Putamen (tissue), 1 donor: Measurements from ENCODE around the gene ZNF319.

Source experiments
- DNase-seq: peaks from one replicate; pipeline ENCODE4 v3.0.0-alpha.2; 2016; ENCODE audit warnings: low spot score

Gene ZNF319

DNA sequence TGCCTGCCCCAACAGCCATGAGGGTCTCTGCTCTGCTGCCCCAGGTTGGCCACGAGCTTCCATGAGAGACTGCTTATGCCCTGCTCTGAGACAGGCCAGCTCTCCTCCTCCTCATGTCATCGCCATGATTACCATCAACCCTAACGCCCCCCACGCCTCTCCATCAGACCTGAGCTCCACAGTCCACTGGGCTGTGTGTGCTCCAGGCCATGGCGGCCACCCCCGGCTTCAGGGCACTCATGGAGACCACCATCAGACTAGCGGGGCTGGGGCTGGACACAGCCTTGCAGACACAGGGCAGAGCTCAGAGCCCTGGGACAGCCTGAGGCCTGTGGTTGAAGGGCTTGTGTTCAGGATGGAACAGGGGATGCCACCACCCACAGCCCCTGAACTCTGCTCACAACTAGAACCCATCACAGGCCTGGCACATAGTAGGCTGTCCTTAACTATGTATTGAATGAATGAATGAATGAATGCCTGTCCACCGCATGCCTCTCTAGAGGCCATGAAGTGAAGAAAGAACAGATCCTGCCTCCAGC, 44.1 kb downstream of the ZNF319 start:
- DNase-seq: no peak

DNA sequence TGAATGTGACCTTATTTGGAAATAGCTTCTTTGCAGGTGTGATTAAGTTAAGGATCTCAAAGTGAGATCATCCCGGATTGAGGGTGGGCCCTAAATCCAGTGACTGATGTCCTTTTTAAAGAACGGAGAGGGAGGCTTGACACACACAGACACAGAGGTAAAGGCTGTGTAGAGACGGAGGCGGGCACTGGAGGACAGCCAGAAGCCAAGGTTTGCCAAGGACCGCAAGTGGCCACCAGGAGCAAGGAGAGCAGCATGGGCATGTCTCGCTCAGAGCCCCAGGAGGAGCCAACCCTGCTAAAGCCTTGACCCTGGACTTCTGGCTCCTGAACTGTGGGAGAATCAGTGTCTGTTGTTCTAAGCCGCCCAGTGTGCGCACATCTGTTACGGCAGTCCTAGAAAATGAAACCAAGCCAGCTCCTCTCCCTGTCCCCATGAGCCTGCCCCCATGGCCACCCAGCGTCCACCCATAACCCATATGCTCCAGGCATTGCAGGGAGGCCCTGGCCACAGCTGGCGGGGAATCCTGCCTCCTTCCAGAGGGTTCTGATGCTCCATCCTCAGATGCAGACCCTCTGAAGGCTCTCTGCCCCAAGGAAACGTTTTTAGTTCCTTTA, 44.8 kb downstream of the ZNF319 start:
- no peak for DNase-seq

DNA sequence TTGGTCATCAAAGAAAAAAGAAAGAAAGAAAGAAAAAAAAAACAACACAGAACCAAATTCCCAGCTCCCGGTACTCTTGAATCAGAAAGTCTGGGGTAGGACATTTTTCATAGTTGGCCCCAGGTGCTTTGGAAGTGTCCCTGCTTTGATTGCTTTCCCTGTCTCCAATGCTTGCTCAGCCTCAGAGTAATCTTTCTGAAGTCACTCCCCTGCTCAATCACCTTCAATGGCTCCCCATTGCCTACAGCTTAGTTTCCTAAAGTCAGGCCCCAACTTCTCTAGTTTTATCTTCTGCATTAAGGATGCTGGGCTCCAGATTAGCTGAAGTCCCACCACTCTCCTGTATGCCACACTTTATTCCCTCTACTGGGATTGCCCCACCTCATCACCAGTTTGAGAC, 46.6 kb downstream of the ZNF319 start:
- DNase-seq: no peak

DNA sequence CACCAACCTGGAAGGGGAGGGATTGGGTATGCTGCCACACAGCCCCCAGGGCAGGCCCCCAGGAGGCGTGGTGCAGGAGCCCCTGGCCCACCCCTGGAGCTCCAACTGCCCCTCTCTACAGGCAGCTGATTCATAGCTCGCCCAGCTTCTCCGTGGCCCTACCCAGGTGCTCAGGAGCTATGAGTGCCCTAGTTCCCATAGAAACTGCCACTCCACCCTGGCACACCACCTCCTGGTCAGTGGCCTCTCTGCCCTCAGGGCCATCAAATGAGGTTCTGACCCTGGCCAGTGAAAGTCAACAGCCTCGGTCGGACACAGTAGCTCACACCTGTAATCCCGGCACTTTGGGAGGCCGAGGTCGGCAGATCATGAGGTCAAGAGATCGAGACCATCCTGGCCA, 47.6 kb downstream of the ZNF319 start:
- DNase-seq: no peak

DNA sequence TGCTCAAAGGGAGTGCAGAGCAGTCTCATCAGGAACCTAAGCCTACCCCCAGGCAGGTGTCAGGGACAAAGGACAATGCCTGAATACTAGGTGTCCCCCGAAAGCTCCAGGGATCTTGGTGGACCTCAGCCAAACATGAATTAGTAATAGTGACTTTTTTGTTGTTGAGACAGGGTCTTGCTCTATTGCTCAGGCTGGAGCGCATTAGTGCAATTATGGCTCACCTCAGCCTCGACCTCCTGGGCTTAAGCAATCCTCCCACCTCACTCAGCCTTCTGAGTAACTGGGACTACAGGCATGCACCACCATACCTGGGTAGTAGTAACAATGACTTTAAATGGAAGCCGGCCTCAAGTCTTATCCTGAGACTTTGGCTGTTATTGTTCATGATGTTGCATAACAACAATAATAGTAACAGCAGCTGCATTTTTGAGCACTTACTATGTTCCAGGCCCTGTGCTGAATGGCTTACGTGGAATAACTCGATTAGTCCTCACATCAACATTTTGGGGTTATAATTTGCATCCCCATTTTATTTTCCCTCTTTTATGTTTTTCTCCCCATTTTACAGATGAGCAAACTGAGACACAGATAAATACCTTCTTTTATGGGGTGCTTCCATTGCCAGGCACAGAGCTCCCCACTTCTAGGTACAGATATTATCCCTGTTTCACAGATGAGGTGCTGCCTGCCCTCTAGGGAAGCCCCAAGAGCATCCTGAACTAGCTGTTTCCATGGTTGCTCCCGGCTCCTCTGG, 49.1 kb downstream of the ZNF319 start:
- no peak for DNase-seq

DNA sequence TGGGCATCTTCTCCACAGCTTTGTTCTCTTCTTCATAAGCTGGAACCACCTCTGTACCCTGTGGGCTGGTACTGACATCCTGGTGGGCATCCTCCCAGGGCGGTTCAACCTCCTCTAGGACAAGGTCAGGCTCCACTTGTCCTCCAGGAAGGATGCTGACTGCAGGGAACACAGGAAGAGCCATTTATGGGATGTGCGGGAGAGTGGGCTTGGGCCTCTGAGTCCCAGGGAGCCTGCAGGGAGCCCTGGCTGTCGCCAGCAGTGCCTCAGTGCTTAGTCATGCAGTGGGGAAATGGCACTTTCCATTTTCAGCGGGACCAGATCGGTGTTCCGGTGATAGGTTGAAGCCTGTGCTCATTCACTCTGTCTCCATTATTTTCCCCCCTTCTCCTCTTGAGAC, 50.1 kb downstream of the ZNF319 start:
- no peak for DNase-seq

DNA sequence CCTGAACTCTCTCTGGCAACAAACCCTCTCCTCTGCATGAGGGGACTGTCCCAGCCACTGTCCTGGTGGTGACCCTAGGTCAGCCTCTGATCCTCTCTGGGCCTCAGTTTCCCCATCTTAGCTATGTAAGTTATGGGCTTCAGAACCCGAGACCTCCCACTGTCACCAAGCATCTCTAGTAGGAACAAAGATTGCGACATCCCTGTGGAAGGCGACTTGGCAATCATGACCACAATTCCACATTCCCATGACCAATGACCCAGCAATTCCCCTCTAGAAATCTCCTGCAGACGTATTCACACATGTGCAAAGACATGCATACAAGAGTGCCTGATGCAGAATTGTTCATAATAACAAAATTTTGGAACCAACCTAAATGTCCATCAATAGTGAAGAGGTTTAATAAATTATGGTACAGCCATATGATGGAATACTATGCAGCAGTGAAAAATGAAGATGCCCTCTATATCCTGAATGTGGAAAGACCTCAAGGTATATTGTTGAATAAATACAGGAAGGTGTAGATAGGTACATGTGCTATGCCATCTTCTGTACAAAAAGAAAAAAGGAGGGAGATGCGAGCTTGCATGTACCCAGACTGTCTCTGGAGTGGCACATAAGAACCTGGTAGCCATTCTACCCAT, 50.8 kb downstream of the ZNF319 start:
- DNase-seq: no peak

DNA sequence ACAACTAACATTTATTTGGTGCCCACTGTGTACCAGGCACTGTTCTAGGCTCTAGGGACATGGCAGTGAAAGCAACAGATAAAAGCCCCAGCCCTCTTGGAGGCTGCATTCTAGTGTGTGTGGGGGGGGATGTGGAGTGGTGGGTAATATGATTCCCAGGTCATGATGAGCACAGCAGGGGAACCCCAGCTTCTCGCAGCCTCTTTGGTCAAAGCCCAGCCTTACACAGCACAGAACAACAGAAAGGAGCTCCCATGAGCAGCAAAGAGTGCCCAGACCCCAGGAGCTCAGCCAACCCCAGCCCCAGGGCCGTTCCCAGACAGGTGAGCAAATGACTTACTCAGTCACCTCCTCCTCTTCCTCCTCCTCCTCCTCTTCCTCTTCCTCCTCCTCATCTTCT, 51.5 kb downstream of the ZNF319 start:
- DNase-seq: no peak

DNA sequence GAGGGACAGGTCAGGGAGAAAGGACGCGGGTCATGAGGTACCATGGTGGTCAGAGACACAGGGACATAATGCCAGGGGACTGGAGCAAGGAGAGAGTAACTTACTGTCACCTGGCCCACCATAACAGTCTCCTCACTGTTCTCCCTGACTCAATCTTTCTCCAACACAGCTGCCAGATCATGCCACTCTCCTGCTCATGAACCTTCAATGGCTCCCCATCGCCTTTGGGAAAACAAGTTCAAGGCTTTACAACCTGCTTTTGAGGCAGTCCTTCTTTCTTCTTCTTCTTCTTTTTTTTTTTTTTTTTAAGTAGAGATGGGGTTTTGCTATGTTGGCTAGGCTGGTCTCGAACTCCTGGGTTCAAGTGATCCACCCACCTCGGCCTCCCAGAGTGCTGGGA, 52.4 kb downstream of the ZNF319 start:
- DNase-seq: no peak

DNA sequence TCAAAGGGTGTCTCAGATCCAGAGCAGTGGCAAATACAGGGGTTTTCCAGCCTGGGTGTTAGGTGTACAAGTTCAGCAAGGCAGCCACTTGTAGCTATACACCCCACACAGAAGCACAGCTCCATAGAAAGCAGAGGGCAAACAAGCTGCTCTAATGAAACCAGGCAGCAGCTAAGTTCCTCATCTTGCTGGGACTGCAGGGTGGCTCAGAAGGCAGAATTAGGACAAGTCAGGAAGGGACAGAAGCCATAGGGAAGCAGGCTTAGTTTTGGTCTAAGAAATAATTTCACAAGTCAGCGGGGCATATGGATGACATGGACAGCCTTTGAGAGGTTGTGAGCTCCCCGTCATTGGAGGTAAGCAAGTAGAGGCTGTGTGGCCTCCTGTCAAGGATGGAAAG, 53.2 kb downstream of the ZNF319 start:
- no peak for DNase-seq

DNA sequence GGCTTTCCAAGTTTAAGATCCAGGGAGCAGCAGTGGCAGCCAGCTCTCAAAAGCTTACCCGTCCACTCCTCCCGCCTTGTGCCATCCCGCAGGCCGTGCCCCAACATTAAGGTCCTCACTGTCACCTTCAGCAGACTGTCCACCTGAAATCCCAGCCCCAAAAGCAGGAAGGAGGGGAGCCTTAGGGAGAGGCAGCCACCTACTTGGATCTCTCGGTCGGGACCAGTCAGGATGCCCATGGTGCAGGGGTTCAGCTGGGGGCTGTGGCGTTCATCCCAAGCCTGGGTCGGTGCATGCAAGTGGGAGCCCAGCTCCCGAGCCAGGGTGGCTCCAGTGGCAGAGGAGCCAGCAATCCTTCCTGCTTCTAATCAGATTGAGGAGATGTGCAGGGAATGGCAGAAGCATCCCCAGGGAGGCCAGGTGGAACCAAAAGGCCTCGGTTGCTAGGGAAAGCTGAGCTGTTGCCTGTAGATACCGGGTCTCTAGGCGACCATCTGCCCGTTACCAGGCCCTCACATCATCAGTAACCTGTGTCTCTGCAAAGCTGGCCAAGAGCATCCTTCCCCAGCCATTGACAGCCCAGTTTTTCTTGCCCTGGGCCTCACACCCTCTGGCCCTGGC, 54.2 kb downstream of the ZNF319 start:
- no peak for DNase-seq

DNA sequence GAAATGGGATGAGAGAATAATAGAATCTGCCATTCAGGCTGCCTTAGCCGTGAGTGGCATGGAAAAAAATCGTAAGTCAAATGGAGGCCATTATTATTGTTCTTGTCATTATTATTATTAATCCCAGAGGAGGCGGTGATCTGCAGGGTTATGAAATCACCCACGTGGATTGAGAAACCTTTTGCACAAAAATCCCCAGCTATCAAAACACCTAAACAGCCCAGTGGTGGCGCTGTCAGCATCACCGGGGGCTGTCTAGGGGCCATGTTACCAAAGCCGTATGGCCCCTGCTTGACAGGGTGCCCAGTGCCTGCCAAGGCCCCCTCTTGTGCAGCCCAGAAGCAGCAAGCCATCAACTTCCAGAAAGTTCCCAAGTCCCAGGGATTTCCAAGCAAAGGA, 54.7 kb downstream of the ZNF319 start:
- no peak for DNase-seq

DNA sequence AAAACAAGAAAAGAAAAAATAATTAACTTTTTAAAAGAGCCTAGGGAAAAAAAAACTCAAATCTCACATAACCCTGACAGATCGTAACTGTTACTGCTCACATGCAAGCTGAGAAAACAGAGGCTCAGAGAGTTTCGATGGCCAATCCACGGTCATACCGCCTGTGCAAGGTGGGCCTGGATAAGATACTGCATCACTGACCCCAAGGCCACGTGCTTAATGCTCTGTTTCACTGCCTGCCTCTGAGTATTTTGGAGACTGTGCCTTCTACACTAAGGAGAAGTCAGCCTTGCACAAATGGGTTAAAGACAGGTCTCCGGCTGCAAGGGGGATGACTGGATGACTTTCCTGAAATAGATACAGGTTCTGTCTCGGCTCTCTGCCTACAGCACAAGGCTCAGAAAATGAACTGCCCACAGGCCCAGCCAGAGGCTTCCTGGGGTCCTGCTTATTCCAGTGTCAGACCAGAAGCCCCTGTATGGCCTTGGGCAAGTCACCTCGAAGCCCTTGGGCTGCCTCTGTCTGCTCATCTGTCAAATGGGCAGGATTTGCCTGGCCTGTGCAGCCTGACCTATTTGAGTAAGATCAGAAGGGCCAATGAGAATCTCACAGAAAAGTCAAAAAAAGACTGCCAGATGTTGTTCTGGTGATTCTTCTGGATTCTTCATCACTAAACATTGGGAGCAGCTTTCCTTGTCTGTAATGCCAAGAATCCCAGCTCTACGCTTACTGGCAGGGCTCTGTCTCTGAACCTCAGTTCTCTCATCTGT, 55.3 kb downstream of the ZNF319 start:
- no peak for DNase-seq
